ENCODE data around the gene FBXL17.

FBXL17 gene

GRCh38 chr5:107840592-107840991 is 541.3 kb downstream of the FBXL17 start:
- no peak for DNase-seq

GRCh38 chr5:107840161-107840560 is 541.7 kb downstream of the FBXL17 start:
- no peak for DNase-seq

- DNase-seq, result no peak
These were observed 546.8 kb downstream of the FBXL17 start for GRCh38 chr5:107835096-107835495.

- DNase-seq, result no peak
These were observed 549.2 kb downstream of the FBXL17 start for GRCh38 chr5:107832746-107833145.

GRCh38 chr5:107831612-107832395 is 550.1 kb downstream of the FBXL17 start:
- DNase-seq, result no peak

DNA sequence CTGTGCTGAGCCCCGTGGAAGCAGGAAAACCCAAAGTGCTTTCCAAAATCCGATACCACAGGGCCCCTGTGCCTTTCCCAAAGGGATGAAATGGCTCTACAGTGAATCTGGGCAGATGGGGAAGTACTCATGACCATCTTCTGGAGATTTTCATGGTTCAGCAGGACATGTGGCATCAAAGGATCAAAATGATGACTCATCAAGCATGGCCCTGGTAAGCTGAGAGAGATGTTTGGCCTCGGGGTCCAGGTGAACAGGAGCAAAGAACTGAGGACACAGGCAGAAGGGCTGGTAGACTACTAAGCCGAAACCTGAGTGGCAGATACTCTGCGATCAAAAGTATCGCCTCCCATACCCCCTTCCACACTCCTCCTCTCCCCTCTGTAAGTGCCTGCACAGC is 551.1 kb downstream of the FBXL17 start:
- DNase-seq, result no peak

DNA sequence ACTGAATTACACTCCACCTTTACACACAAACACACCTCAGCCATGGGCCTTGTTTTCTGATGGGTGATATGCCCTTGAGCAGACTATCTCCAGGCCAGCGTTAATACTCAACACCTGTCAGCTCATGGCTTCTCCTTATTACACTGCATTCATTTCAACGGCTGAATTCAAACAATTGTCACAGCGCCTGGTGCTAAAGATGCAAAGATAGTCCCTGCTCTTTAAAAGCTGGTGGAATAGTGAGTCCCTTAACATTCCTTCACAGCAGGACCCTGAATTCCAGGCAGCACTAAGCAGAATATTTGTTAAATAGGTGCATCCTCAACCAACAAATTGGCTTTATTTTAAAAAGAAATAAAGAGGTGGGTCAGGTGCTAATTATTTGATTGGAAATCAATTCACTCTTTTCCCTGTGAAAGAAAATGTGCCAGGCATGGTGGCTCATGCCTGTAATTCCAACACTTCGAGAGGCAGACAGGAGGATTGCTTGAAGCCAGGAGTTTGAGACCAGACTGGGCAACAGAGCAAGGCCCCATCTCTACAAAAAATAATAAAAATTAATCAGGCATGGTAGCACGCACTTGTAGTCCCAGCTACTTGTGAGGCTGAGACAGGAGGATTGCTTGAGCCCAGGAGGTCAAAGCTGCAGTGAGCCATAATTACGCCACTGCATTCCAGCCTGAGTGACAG is 555.4 kb downstream of the FBXL17 start:
- DNase-seq, result no peak

GRCh38 chr5:107824821-107825220 is 557.1 kb downstream of the FBXL17 start:
- no peak for DNase-seq

- no peak for DNase-seq
These were observed 560.6 kb downstream of the FBXL17 start for GRCh38 chr5:107821288-107821687.

DNA sequence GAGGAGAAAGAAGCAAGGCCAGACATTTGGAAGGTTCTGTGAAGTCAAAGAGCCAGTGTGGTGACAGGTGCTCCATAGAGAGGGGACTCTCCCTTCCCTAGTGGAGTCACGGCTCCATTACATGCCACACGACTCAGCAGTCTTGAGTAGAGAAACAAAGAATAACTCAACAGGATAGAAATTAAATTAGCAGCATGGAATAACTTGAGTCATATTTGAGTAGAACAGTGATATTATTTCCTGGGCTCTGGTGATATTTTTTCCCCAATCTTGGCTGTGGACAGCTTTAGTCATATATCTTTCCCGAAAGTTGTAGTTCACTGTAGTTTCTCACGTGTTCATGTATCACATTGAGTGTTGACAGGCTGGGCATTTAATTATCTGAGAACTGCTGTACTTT is 561.5 kb downstream of the FBXL17 start:
- DNase-seq, result no peak

GRCh38 chr5:107817951-107818350 is 563.9 kb downstream of the FBXL17 start:
- no peak for DNase-seq

DNA sequence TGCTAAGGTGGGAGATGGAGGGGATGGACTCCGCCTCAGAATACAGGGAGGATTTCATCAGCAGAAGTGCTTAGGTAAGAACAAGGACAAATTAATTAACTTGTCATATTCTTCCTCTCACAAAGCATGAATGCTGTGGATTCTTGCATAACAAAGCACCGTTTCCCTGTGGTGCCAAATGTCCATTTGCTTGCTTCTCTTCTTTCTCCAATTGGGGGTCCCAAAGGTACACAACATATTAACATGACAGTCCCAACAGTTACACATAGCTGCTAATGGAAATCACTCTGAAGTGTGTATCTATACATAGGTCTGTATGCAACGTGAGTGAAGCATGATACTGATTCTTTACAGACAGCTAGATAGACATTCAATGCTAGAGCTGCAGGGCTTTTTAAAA is 564.5 kb downstream of the FBXL17 start:
- no peak for DNase-seq

DNA sequence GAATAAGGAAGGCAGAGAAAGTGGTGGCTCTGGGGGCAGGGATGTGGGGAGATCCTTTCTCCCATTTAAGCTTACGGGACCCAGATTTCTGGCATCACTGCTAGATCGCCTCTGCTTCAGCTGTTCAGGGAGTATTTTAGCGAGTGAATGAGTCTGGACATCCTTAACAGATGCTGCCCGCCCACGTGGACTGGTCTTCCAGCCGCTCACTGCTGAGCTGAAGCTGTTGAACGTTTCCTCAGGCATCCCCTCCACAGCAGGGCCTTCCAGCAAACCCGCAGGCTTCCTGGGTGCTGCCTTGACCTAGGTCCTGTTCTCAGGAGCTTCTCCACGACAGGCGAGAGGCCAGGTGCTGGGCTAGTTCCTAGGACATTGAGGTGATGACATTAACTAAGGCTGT is 566.8 kb downstream of the FBXL17 start:
- DNase-seq, result no peak

DNA sequence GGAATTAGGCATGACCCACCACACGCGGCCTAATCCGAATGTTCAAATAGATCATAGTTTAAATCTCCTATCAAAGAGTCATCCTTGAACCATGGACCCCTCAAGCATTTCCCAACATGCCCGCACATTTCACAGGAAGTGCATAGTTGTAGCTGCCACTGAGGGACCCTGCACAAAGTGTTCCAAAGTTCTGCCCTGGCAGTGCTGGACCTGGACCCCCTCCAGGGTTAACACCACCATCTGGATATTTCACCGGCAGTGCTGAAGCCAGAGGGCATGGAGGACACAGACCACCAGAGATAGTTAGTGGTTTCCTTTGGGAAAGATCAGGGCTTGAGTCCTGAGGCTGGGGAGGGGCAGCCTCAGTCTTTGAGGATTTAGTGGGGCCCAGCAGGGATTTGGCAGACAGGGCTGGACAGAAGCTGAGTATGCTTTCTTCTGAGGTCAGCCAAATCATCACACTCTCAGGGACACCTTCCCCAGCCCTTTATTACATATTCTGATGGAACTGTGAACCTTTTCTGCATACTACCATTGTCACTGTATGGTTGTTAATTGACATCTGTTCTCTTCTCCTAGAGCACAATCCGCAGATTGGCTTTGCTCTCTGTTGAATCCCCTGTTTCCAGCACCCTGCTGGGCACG is 567.6 kb downstream of the FBXL17 start:
- DNase-seq, result no peak

- no peak for DNase-seq
These were observed 568.3 kb downstream of the FBXL17 start for GRCh38 chr5:107813559-107813958.

- DNase-seq, result no peak
These were observed 569.2 kb downstream of the FBXL17 start for GRCh38 chr5:107812570-107813141.

DNA sequence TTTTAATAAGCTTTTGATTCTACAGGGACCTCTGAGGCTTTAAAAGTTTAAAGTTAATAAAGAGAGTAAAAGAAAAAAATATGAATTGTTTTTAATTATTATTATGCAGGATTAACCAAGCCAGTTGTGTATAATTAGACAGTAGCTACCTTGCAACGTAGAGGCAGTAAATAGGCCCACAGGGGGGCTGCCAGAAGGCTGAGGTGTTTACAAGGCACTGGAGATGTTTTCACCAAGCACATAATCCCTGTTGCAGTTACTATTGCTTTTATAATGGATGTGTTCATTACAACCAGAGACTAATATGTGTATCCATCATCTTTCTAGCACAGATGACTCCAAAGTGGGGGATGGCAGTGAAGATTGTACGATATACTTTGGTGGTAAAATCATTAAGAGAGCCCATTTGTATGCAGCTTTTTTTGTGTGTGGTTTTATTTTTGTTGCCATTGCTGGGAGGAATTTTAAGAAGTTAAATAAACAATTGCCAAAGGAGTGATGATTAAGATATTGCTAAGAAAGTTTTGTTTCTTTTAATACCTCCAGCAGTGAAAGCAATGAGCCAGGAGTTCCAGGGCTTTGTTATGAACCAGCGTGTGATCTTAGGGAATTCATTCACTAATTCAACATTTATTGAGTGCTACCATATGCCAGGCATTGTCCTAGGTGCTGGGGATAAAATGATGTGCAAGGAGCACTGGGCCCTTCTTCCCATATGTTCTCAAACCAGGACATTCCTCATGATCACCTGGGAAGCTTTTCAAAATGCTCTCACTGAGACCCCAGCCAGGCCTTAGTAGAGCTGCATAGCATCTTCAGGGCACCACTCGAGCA is 572.5 kb downstream of the FBXL17 start:
- DNase-seq, result no peak
